ENCODE data around the gene TMEM218.

Gene TMEM218

DNA sequence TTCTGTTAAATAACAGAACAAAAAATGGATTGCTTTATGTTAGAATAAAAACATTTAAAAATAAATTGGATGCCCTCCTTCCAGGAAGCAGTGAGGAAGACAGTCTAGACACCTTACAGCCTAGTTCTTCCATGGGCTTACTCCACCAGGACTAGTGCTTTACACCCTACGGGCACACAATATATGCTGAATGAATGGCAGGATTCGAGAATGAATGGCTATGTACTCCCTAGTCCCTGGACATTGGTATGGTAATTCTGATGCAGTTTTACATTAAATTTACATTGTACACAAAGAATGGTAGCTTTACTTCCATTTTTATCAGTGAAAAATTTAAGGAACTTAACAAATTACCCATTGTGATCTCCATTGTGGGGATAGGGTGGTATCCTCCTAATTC, 16.7 kb downstream of the TMEM218 start:
- no peak overlapping the region for H2BK120ac ChIP-seq (ENCODE audit: insufficient read depth, low read length, poor library complexity)
- no peak overlapping the region for H3K4me3 ChIP-seq (ENCODE audit: low read depth, low read length)
- H3K9me3 ChIP-seq (ENCODE audit: insufficient read depth, low read depth, low read length), result no peaks in the 10 kb centered on the region
- WGBS (ENCODE audit: extremely low coverage, insufficient coverage, insufficient read length), result no CpG with 5 or more reads among the region's 2 CpGs
- no peak overlapping the region for H3K4ac ChIP-seq (ENCODE audit: low read depth, low read length)
- no peak for DNase-seq
- H3K27me3 ChIP-seq (ENCODE audit: insufficient read depth, low read length), result no peaks in the 10 kb centered on the region
- H3K79me1 ChIP-seq (ENCODE audit: low read length), result no peaks in the 10 kb centered on the region
- no peak overlapping the region for H2BK5ac ChIP-seq (ENCODE audit: low read depth, low read length, poor library complexity)
- no peak overlapping the region for H3K4me2 ChIP-seq (ENCODE audit: low read length)
- peaks cover 4 to 5% of the 10 kb centered on the region in 2 experiments for H3K4me1 ChIP-seq (ENCODE audit: control insufficient read depth in 1 of 2, insufficient read depth in 2 of 2, low read length in 2 of 2)
- H3K14ac ChIP-seq (ENCODE audit: low read length), result no peak overlapping the region
- no peak overlapping the region for H2BK12ac ChIP-seq (ENCODE audit: low read length)
- H2AK5ac ChIP-seq (ENCODE audit: low read length), result no peak overlapping the region
- H3K36me3 ChIP-seq (ENCODE audit: control insufficient read depth in 1 of 2, insufficient read depth in 2 of 2, low read length in 2 of 2), result no peaks in the 10 kb centered on the region
- no peak overlapping the region for H2AFZ ChIP-seq (ENCODE audit: insufficient read depth, low read length, poor library complexity)
- H3K27ac ChIP-seq (ENCODE audit: low read depth, low read length), result no peak overlapping the region
- no peak overlapping the region for H3K23ac ChIP-seq (ENCODE audit: low read length)
- no peak overlapping the region for H3K9ac ChIP-seq (ENCODE audit: low read length)
- H4K91ac ChIP-seq (ENCODE audit: low read depth, low read length), result no peak overlapping the region
- no peak overlapping the region for H4K8ac ChIP-seq (ENCODE audit: low read depth, low read length)
- H4K12ac ChIP-seq (ENCODE audit: low read depth, low read length), result no peak overlapping the region
- H3K18ac ChIP-seq (ENCODE audit: low read length), result no peak overlapping the region
- no peaks in the 10 kb centered on the region for H3K79me2 ChIP-seq (ENCODE audit: control insufficient read depth, insufficient read depth, low read length, poor library complexity)

DNA sequence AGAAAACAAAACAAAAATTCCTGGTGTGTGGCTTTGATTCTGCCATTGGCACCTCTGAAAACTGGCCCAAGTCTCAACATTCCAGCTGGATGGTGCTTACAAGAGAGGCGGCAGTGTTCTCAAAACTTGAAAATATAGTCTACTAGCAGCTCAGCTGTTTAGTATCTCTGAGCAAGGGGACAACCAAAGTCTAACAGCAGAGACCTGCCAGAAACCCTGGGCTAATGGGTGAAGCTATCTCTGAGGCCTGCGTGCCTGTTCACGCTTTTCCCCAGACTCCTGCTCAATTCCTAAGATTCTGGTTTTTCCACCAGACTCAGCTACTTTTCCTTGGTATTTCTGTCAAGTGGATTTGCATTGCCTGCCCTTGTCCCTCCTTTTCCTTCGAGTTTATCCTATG, 17.9 kb downstream of the TMEM218 start:
- no peak overlapping the region for H3K27ac ChIP-seq (ENCODE audit: low read depth, low read length)
- no peak overlapping the region for H2BK12ac ChIP-seq (ENCODE audit: low read length)
- no peak overlapping the region for H3K14ac ChIP-seq (ENCODE audit: low read length)
- H3K4ac ChIP-seq (ENCODE audit: low read depth, low read length), result no peak overlapping the region
- H2AK5ac ChIP-seq (ENCODE audit: low read length), result no peak overlapping the region
- H3K27me3 ChIP-seq (ENCODE audit: insufficient read depth, low read length), result no peaks in the 10 kb centered on the region
- no peak overlapping the region for H3K4me3 ChIP-seq (ENCODE audit: low read depth, low read length)
- no peak for DNase-seq
- H3K36me3 ChIP-seq (ENCODE audit: control insufficient read depth in 1 of 2, insufficient read depth in 2 of 2, low read length in 2 of 2), result no peaks in the 10 kb centered on the region
- no peak overlapping the region for H4K12ac ChIP-seq (ENCODE audit: low read depth, low read length)
- H3K23ac ChIP-seq (ENCODE audit: low read length), result no peak overlapping the region
- H3K9ac ChIP-seq (ENCODE audit: low read length), result no peak overlapping the region
- H3K18ac ChIP-seq (ENCODE audit: low read length), result no peak overlapping the region
- H4K91ac ChIP-seq (ENCODE audit: low read depth, low read length), result no peak overlapping the region
- no peak overlapping the region for H2AFZ ChIP-seq (ENCODE audit: insufficient read depth, low read length, poor library complexity)
- H3K9me3 ChIP-seq (ENCODE audit: insufficient read depth, low read depth, low read length), result no peaks in the 10 kb centered on the region
- no peak overlapping the region for H2BK5ac ChIP-seq (ENCODE audit: low read depth, low read length, poor library complexity)
- no peak overlapping the region for H3K4me2 ChIP-seq (ENCODE audit: low read length)
- no peak overlapping the region for H2BK120ac ChIP-seq (ENCODE audit: insufficient read depth, low read length, poor library complexity)
- WGBS (ENCODE audit: extremely low coverage, insufficient coverage, insufficient read length), result no CpG with 5 or more reads among the region's 4 CpGs
- H3K4me1 ChIP-seq (ENCODE audit: control insufficient read depth in 1 of 2, insufficient read depth in 2 of 2, low read length in 2 of 2), result peaks cover 4 to 5% of the 10 kb centered on the region in 2 experiments
- H3K79me2 ChIP-seq (ENCODE audit: control insufficient read depth, insufficient read depth, low read length, poor library complexity), result no peaks in the 10 kb centered on the region
- H3K79me1 ChIP-seq (ENCODE audit: low read length), result no peaks in the 10 kb centered on the region
- no peak overlapping the region for H4K8ac ChIP-seq (ENCODE audit: low read depth, low read length)

DNA sequence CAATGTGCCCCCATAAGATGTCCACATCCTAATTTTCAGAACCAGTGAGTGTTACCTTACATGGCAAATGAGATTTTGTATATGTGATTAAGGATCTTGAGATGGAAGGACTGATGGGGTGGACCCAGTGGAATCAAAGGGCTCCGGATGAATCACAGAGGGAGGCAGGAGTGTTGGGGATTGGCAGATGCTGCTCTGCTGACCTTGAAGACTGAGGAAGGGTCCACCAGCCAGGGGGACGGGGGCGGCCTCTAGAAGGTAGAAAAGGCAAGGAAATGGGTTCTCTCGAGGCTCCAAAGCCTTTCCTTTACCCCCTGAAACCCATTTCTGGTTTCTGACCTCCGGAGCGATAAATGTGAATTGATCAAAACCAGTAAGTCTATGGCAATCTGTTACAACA, 18.8 kb downstream of the TMEM218 start:
- no peak overlapping the region for H4K8ac ChIP-seq (ENCODE audit: low read depth, low read length)
- H4K91ac ChIP-seq (ENCODE audit: low read depth, low read length), result no peak overlapping the region
- H2AK5ac ChIP-seq (ENCODE audit: low read length), result no peak overlapping the region
- H4K12ac ChIP-seq (ENCODE audit: low read depth, low read length), result no peak overlapping the region
- H3K23ac ChIP-seq (ENCODE audit: low read length), result no peak overlapping the region
- no peak overlapping the region for H3K27ac ChIP-seq (ENCODE audit: low read depth, low read length)
- H3K36me3 ChIP-seq (ENCODE audit: control insufficient read depth in 1 of 2, insufficient read depth in 2 of 2, low read length in 2 of 2), result no peaks in the 10 kb centered on the region
- no peaks in the 10 kb centered on the region for H3K79me1 ChIP-seq (ENCODE audit: low read length)
- no peaks in the 10 kb centered on the region for H3K27me3 ChIP-seq (ENCODE audit: insufficient read depth, low read length)
- peaks cover 4 to 5% of the 10 kb centered on the region in 2 experiments for H3K4me1 ChIP-seq (ENCODE audit: control insufficient read depth in 1 of 2, insufficient read depth in 2 of 2, low read length in 2 of 2)
- no peak overlapping the region for H3K4me2 ChIP-seq (ENCODE audit: low read length)
- no peaks in the 10 kb centered on the region for H3K79me2 ChIP-seq (ENCODE audit: control insufficient read depth, insufficient read depth, low read length, poor library complexity)
- no peak overlapping the region for H3K18ac ChIP-seq (ENCODE audit: low read length)
- no peaks in the 10 kb centered on the region for H3K9me3 ChIP-seq (ENCODE audit: insufficient read depth, low read depth, low read length)
- no peak overlapping the region for H2BK120ac ChIP-seq (ENCODE audit: insufficient read depth, low read length, poor library complexity)
- DNase-seq, result no peak
- no peak overlapping the region for H2BK12ac ChIP-seq (ENCODE audit: low read length)
- no peak overlapping the region for H3K9ac ChIP-seq (ENCODE audit: low read length)
- no peak overlapping the region for H3K4ac ChIP-seq (ENCODE audit: low read depth, low read length)
- no peak overlapping the region for H3K14ac ChIP-seq (ENCODE audit: low read length)
- H3K4me3 ChIP-seq (ENCODE audit: low read depth, low read length), result no peak overlapping the region
- H2AFZ ChIP-seq (ENCODE audit: insufficient read depth, low read length, poor library complexity), result no peak overlapping the region
- no peak overlapping the region for H2BK5ac ChIP-seq (ENCODE audit: low read depth, low read length, poor library complexity)
- no CpG with 5 or more reads among the region's 6 CpGs for WGBS (ENCODE audit: extremely low coverage, insufficient coverage, insufficient read length)

DNA sequence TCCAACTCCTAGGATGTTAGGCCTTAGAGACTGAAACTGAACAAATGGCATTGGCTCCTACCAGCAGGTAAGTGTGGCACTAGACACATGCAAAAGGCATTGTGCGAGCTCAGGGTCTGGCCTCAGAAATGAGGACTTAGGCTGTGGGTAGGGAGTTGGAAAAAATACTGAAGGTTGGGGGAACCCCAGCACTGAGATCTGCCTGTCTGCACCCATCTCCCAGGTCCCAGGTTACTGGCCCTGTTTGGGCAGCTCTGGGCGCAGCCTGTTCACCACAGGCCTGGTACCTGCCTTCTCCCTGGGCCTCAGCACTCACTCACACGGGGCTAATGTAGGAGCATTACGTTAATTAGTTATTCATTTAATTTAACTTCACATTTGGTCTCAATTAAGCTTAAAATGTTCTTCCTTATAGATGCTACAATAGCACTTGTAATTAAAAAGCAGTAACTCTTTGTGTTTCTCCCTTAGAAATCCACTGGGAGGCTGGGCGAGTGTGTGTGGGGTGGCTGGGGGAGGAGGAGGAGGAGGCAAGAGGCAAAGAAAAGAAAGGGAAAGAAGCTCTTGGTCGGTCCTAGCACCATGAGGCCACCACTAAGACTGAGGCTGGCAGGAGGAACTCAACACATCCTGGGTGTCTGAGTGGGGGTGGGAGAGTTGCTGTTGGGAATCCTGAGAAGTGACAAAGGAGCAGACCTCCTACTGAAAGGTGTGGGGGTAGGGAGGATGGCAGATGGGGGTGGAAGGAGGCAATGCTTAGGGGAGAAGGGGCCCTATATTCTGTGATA, 19.4 kb downstream of the TMEM218 start:
- peaks cover 4 to 5% of the 10 kb centered on the region in 2 experiments for H3K4me1 ChIP-seq (ENCODE audit: control insufficient read depth in 1 of 2, insufficient read depth in 2 of 2, low read length in 2 of 2)
- no peak overlapping the region for H3K23ac ChIP-seq (ENCODE audit: low read length)
- no peak overlapping the region for H2BK5ac ChIP-seq (ENCODE audit: low read depth, low read length, poor library complexity)
- no peak overlapping the region for H4K8ac ChIP-seq (ENCODE audit: low read depth, low read length)
- H3K4me3 ChIP-seq (ENCODE audit: low read depth, low read length), result no peak overlapping the region
- H3K9ac ChIP-seq (ENCODE audit: low read length), result no peak overlapping the region
- no peak overlapping the region for H2BK12ac ChIP-seq (ENCODE audit: low read length)
- no peaks in the 10 kb centered on the region for H3K27me3 ChIP-seq (ENCODE audit: insufficient read depth, low read length)
- no peak overlapping the region for H3K4me2 ChIP-seq (ENCODE audit: low read length)
- no peaks in the 10 kb centered on the region for H3K79me1 ChIP-seq (ENCODE audit: low read length)
- no peak overlapping the region for H3K27ac ChIP-seq (ENCODE audit: low read depth, low read length)
- no peak for DNase-seq
- H3K18ac ChIP-seq (ENCODE audit: low read length), result no peak overlapping the region
- H3K4ac ChIP-seq (ENCODE audit: low read depth, low read length), result no peak overlapping the region
- H3K9me3 ChIP-seq (ENCODE audit: insufficient read depth, low read depth, low read length), result no peaks in the 10 kb centered on the region
- no peak overlapping the region for H2AFZ ChIP-seq (ENCODE audit: insufficient read depth, low read length, poor library complexity)
- no peaks in the 10 kb centered on the region for H3K36me3 ChIP-seq (ENCODE audit: control insufficient read depth in 1 of 2, insufficient read depth in 2 of 2, low read length in 2 of 2)
- H4K12ac ChIP-seq (ENCODE audit: low read depth, low read length), result no peak overlapping the region
- WGBS (ENCODE audit: extremely low coverage, insufficient coverage, insufficient read length), result no CpG with 5 or more reads among the region's 6 CpGs
- no peak overlapping the region for H2BK120ac ChIP-seq (ENCODE audit: insufficient read depth, low read length, poor library complexity)
- H4K91ac ChIP-seq (ENCODE audit: low read depth, low read length), result no peak overlapping the region
- H3K79me2 ChIP-seq (ENCODE audit: control insufficient read depth, insufficient read depth, low read length, poor library complexity), result no peaks in the 10 kb centered on the region
- no peak overlapping the region for H2AK5ac ChIP-seq (ENCODE audit: low read length)
- no peak overlapping the region for H3K14ac ChIP-seq (ENCODE audit: low read length)

All from trophoblast cell (in vitro differentiated cells and primary cell).